Measurements from ENCODE around the gene DRD4.

GRCh38 chr11:587546-587945 is 49.5 kb upstream of the DRD4 start:
- TF ChIP-seq POLR2AphosphoS5 (IDR thresholded peaks at IDR 0.05; ENCODE audit: borderline replicate concordance, low read depth, low read length) (no peak), EZH2 (IDR thresholded peaks at IDR 0.05) (no peak), FOXP2 (optimal IDR thresholded peaks at IDR 0.05; ENCODE audit: control extremely low read depth, extremely low read length, insufficient read depth) (no peak)
